ENCODE data around the gene TNFRSF9.

- TF ChIP-seq EZH2 (IDR thresholded peaks at IDR 0.05; ENCODE audit: insufficient read depth, poor library complexity, severe bottlenecking) (no peak), EZH2phosphoT487 (IDR thresholded peaks at IDR 0.05; ENCODE audit: insufficient read depth, low read depth) (no peak)
Observed at GRCh38 chr1:7962636-7963377, 22.2 kb upstream of the TNFRSF9 start.
